T-cell (primary cell): Measurements from ENCODE around the gene PPP1R13B. TPM values are rescaled to one million over a fixed set of nuclear protein-coding genes. Genes with fewer than 3 reads are reported as not detected.
"Not testable (repeated sequence)": the region's sequence is repeated elsewhere in the genome, so short reads cannot be mapped to it uniquely, and the experiment has no call there.

Experiments used
- ATAC-seq, 4 experiments: fragments of 200-7000 bp in 3 of 4; fragments of 150-1000 bp in 1 of 4; cut with Tn5 transposase; replicated peaks in 1 of 4; 1 replicate in 3 of 4; 2 replicates in 1 of 4; pipeline ENCODE4 v1.10.0; 2021; ENCODE audit warnings: moderate library complexity in 3 of 4, mild to moderate bottlenecking in 2 of 4, moderate number of reproducible peaks in 1 of 4
- CTCF ChIA-PET, 2 donors: fragments of 300-600 bp; sonication (Branson Sonifier 250); formaldehyde crosslinking; loops; one replicate each; lab custom pipeline; 2022; ENCODE audit warnings: antibody characterized with exemption in 2 of 2; lab: Charles Lee
- POLR2A ChIA-PET, 2 donors: fragments of 300-600 bp; sonication (Branson Sonifier 250); formaldehyde crosslinking; loops; one replicate each; lab custom pipeline; 2022; ENCODE audit warnings: antibody characterized with exemption in 2 of 2; lab: Charles Lee
- DNase-seq, 35 experiments: peaks; one replicate each; pipeline versions ENCODE4 v3.0.0 to v3.0.0-alpha.2; 2013 to 2023
- H3K27ac ChIP-seq: one replicate; pipeline ENCODE4 v1.5.1; 2013; ENCODE audit warnings: low read length
- H3K27me3 ChIP-seq, 2 experiments: replicated peaks in 1 of 2; 1 replicate in 1 of 2; 2 replicates in 1 of 2; pipeline versions ENCODE4 v1.6.1 to v1.7.0; 2013; ENCODE audit warnings: low read length in 1 of 2, mixed read lengths in 1 of 2; ENCODE audit not compliant: control insufficient read depth in 2 of 2, insufficient read depth in 2 of 2; ENCODE audit errors: extremely low read depth in 1 of 2
- H3K36me3 ChIP-seq, 2 donors: 1 replicate in 1 of 2; 2 replicates in 1 of 2; pipeline versions ENCODE4 v1.6.1 to v1.7.0; 2013; ENCODE audit warnings: low read length in 1 of 2; ENCODE audit not compliant: control insufficient read depth in 2 of 2, insufficient read depth in 1 of 2; ENCODE audit errors: extremely low read depth in 1 of 2
- H3K4me1 ChIP-seq, 2 experiments: 1 replicate in 1 of 2; 2 replicates in 1 of 2; pipeline versions ENCODE4 v1.6.1 to v1.7.0; 2013; ENCODE audit warnings: low read length in 2 of 2, mixed read lengths in 1 of 2; ENCODE audit not compliant: insufficient read depth in 2 of 2, control insufficient read depth in 1 of 2; ENCODE audit errors: extremely low read depth in 1 of 2
- H3K4me3 ChIP-seq, 2 donors: 1 replicate in 1 of 2; 2 replicates in 1 of 2; pipeline versions ENCODE4 v1.5.1 to v1.7.0; 2013; ENCODE audit warnings: mild to moderate bottlenecking in 2 of 2, low read length in 1 of 2, moderate library complexity in 1 of 2; ENCODE audit not compliant: control insufficient read depth in 1 of 2; ENCODE audit errors: extremely low read depth in 1 of 2
- H3K9me3 ChIP-seq: 2 replicates; pipeline ENCODE4 v1.7.0; 2013
- H3K27ac Mint-ChIP-seq, 2 donors: one replicate each; pipeline ENCODE4 v1.8.0; 2020 to 2021; ENCODE audit warnings: mild to moderate bottlenecking in 2 of 2, mixed read lengths in 2 of 2
- H3K27me3 Mint-ChIP-seq, 2 donors: one replicate each; pipeline ENCODE4 v1.8.0; 2021 to 2022; ENCODE audit warnings: mixed read lengths in 2 of 2
- H3K36me3 Mint-ChIP-seq: one replicate; pipeline ENCODE4 v1.8.0; 2021; ENCODE audit warnings: mixed read lengths
- H3K4me1 Mint-ChIP-seq, 3 donors: one replicate each; pipeline ENCODE4 v1.8.0; 2020 to 2022; ENCODE audit warnings: mixed read lengths in 3 of 3, mild to moderate bottlenecking in 1 of 3
- H3K4me3 Mint-ChIP-seq, 3 donors: one replicate each; pipeline ENCODE4 v1.8.0; 2020 to 2022; ENCODE audit warnings: mild to moderate bottlenecking in 3 of 3, mixed read lengths in 3 of 3, moderate library complexity in 3 of 3
- H3K9me3 Mint-ChIP-seq, 3 donors: one replicate each; pipeline ENCODE4 v1.8.0; 2020 to 2022; ENCODE audit warnings: mixed read lengths in 3 of 3
- WGBS: methylation state at CpG from one replicate; pipeline ENCODE4 v1.1.5; 2013; ENCODE audit warnings: missing lambda C conversion rate; ENCODE audit not compliant: insufficient coverage; 5-methylcytosine and 5-hydroxymethylcytosine counted together
- total RNA-seq, 35 experiments: library from RNA in 6 of 35; stranded (reverse) in 6 of 35; fragments of 120-200 nt in 1 of 35; gene quantifications; one replicate each; pipeline versions ENCODE4 v1.2.1 to v1.2.4 and lab custom pipeline; 2013 to 2026

PPP1R13B gene
- total RNA-seq, 5 donors from 2014 or later (not counting 1 experiment from before 2014, with no cell fraction given) = 23.8 to 32.4 (median 29.9) TPM

- H3K36me3 ChIP-seq = no peaks in the 10 kb centered on the region
- peaks cover 4 to 14% of the 10 kb centered on the region in 2 experiments for H3K4me1 ChIP-seq
- no peaks in the 10 kb centered on the region for H3K9me3 ChIP-seq
- 70% methylated on average over 4 of the region's 8 CpGs for WGBS
- ChIA-PET CTCF (no interaction called here), POLR2A (interaction anchor here in 1 of 2 donors (0.6 kb wide), 1 partner anchor 25 kb away, joined by 5 read pairs; no protein-coding TSS in a partner anchor)
- Mint-ChIP-seq H3K4me3 (peak overlapping the region; percentile 86 to 95 (median 91)), H3K4me1 (peaks cover 18 to 23% (median 20%) of the 10 kb centered on the region in 3 donors), H3K27ac (peak overlapping the region; percentile 77 to 91), H3K9me3 (no peaks in the 10 kb centered on the region), H3K36me3 (peaks cover 4% of the 10 kb centered on the region), H3K27me3 (no peaks in the 10 kb centered on the region)
- no peak overlapping the region for H3K27ac ChIP-seq
- no peak for DNase-seq
- no peak for ATAC-seq
- H3K27me3 ChIP-seq = no peaks in the 10 kb centered on the region
- peak overlapping the region in 1 of 2 donors; percentile 66 for H3K4me3 ChIP-seq
Observed at GRCh38 chr14:103846097-103846496, 1.3 kb downstream of the PPP1R13B start.

- Histone ChIP-seq H3K4me1 (peaks cover 4 to 14% of the 10 kb centered on the region in 2 experiments), H3K4me3 (no peak overlapping the region), H3K36me3 (no peaks in the 10 kb centered on the region), H3K27me3 (no peaks in the 10 kb centered on the region), H3K9me3 (no peaks in the 10 kb centered on the region), H3K27ac (no peak overlapping the region)
- DNase-seq (no peak), ATAC-seq (no peak)
- Mint-ChIP-seq H3K27me3 (no peaks in the 10 kb centered on the region), H3K9me3 (no peaks in the 10 kb centered on the region), H3K36me3 (peaks cover 4% of the 10 kb centered on the region), H3K4me3 (peak overlapping the region; percentile 13 to 86 (median 17)), H3K27ac (peak overlapping the region in 1 of 2 donors; percentile 22), H3K4me1 (peaks cover 18 to 23% (median 20%) of the 10 kb centered on the region in 3 donors)
- CTCF ChIA-PET = interaction anchor here (0.5 to 0.6 kb wide), 2 partner anchors 37 to 234 kb away, joined by 3 to 5 read pairs; no protein-coding TSS in a partner anchor
- WGBS = no CpG with 5 or more reads among the region's 5 CpGs
- POLR2A ChIA-PET = no interaction called here
Observed at GRCh38 chr14:103845327-103845726, 2.0 kb downstream of the PPP1R13B start.

- H3K36me3 ChIP-seq, H3K27ac ChIP-seq, H3K4me3 ChIP-seq, H3K4me3 Mint-ChIP-seq, ATAC-seq, H3K9me3 Mint-ChIP-seq, H3K27ac Mint-ChIP-seq, H3K27me3 Mint-ChIP-seq, POLR2A ChIA-PET, H3K27me3 ChIP-seq, DNase-seq, H3K4me1 ChIP-seq, H3K36me3 Mint-ChIP-seq, H3K9me3 ChIP-seq: not testable (repeated sequence)
- CTCF ChIA-PET = interaction anchor here in 1 of 2 donors (0.5 to 1.0 kb wide), 2 partner anchors 22 to 33 kb away, joined by 3 to 4 read pairs; no protein-coding TSS in a partner anchor
- 90% methylated on average over 5 of the region's 12 CpGs for WGBS
- H3K4me1 Mint-ChIP-seq = peaks cover 27 to 29% (median 27%) of the 10 kb centered on the region in 3 donors
Observed at GRCh38 chr14:103841265-103841664, 6.1 kb downstream of the PPP1R13B start.

- Mint-ChIP-seq H3K27ac (no peak overlapping the region), H3K4me1 (peaks cover 15 to 17% (median 16%) of the 10 kb centered on the region in 3 donors), H3K36me3 (peaks cover 4% of the 10 kb centered on the region), H3K4me3 (no peak overlapping the region), H3K9me3 (no peaks in the 10 kb centered on the region), H3K27me3 (no peaks in the 10 kb centered on the region)
- WGBS = no CpG with 5 or more reads among the region's 2 CpGs
- Histone ChIP-seq H3K27ac (no peak overlapping the region), H3K36me3 (no peaks in the 10 kb centered on the region), H3K4me3 (no peak overlapping the region), H3K9me3 (no peaks in the 10 kb centered on the region), H3K4me1 (no peaks in the 10 kb centered on the region), H3K27me3 (no peaks in the 10 kb centered on the region)
- no peak for ATAC-seq
- DNase-seq = no peak
- ChIA-PET CTCF (interaction anchor here in 1 of 2 donors (0.7 kb wide), 1 partner anchor 14 kb away, joined by 6 read pairs; no protein-coding TSS in a partner anchor), POLR2A (interaction anchor here in 1 of 2 donors (0.5 kb wide), 1 partner anchor 170 kb away, joined by 3 read pairs; no protein-coding TSS in a partner anchor)
Observed at GRCh38 chr14:103840014-103840413, 7.4 kb downstream of the PPP1R13B start.

- Histone ChIP-seq H3K4me3 (no peak overlapping the region), H3K36me3 (no peaks in the 10 kb centered on the region), H3K27ac (no peak overlapping the region), H3K4me1 (no peaks in the 10 kb centered on the region), H3K27me3 (no peaks in the 10 kb centered on the region), H3K9me3 (no peaks in the 10 kb centered on the region)
- H3K36me3 Mint-ChIP-seq = peaks cover 4% of the 10 kb centered on the region
- ATAC-seq = no peak
- peaks cover 16% of the 10 kb centered on the region in 3 donors for H3K4me1 Mint-ChIP-seq
- H3K27ac Mint-ChIP-seq = no peak overlapping the region
- no peak for DNase-seq
- H3K9me3 Mint-ChIP-seq = no peaks in the 10 kb centered on the region
- WGBS = no CpG with 5 or more reads among the region's 1 CpG
- H3K4me3 Mint-ChIP-seq = no peak overlapping the region
- CTCF ChIA-PET = interaction anchor here in 1 of 2 donors (0.7 kb wide), 1 partner anchor 14 kb away, joined by 6 read pairs; no protein-coding TSS in a partner anchor
- H3K27me3 Mint-ChIP-seq = no peaks in the 10 kb centered on the region
- POLR2A ChIA-PET = interaction anchor here in 1 of 2 donors (0.5 kb wide), 1 partner anchor 170 kb away, joined by 3 read pairs; no protein-coding TSS in a partner anchor
Observed at GRCh38 chr14:103839579-103839978, 7.8 kb downstream of the PPP1R13B start.

DNA sequence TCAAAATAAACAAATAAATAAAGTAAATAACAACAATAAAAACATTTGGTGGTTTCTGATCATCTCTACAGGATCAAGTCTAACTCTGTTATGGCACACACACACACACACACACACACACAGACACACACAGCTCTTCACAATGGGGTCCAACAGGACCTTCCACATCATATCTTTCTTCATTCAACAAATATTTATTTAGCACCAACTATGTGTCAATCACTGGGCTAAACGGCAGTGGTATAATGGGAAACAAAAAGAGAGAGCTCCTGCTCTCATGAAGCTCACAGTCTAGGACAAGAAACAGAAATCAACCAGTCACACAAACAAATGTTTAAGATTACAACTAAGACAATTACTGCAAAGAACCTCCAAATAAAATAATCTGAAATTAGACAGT is 9.3 kb downstream of the PPP1R13B start:
- H3K36me3 Mint-ChIP-seq = peaks cover under 1% of the 10 kb centered on the region
- Histone ChIP-seq H3K4me1 (no peaks in the 10 kb centered on the region), H3K27ac (no peak overlapping the region), H3K4me3 (no peak overlapping the region), H3K36me3 (no peaks in the 10 kb centered on the region), H3K27me3 (no peaks in the 10 kb centered on the region), H3K9me3 (no peaks in the 10 kb centered on the region)
- no peak overlapping the region for H3K4me3 Mint-ChIP-seq
- POLR2A ChIA-PET = interaction anchor here (0.6 to 0.7 kb wide), 2 partner anchors 9 to 784 kb away, joined by 3 to 7 read pairs; no protein-coding TSS in a partner anchor
- no peaks in the 10 kb centered on the region for H3K27me3 Mint-ChIP-seq
- H3K4me1 Mint-ChIP-seq = peaks cover 17 to 23% (median 18%) of the 10 kb centered on the region in 3 donors
- WGBS = no CpG with 5 or more reads among the region's 1 CpG
- CTCF ChIA-PET = no interaction called here
- H3K27ac Mint-ChIP-seq = no peak overlapping the region
- no peak for ATAC-seq
- no peak for DNase-seq
- H3K9me3 Mint-ChIP-seq = no peaks in the 10 kb centered on the region
